GM13977 (cell line): ENCODE data around the gene ORM2.
"Not testable (repeated sequence)": the region's sequence is repeated elsewhere in the genome, so short reads cannot be mapped to it uniquely, and the experiment has no call there.

Source experiments
- DNase-seq: peaks from one replicate; pipeline ENCODE4 v3.0.0; 2012; ENCODE audit warnings: low spot score
- in situ Hi-C: fragments of 300-500 bp; cut with MboI; formaldehyde crosslinking; loops from one replicate; pipeline ENCODE4 v1.12.0; 2022; ENCODE audit warnings: low sequenced_read_pairs, low pct_unique_long_range_greater_than_20kb, mixed read lengths, inconsistent platforms; ENCODE audit not compliant: unreplicated experiment
- TF ChIP-seq, protein P1 (sequence below): IDR thresholded peaks from 2 replicates; pipeline ENCODE4 v1.5.1; 2012; ENCODE audit warnings: mild to moderate bottlenecking, control low read depth; ENCODE audit not compliant: insufficient read depth; ENCODE audit errors: extremely low read depth, missing control alignments

ORM2 gene

DNA sequence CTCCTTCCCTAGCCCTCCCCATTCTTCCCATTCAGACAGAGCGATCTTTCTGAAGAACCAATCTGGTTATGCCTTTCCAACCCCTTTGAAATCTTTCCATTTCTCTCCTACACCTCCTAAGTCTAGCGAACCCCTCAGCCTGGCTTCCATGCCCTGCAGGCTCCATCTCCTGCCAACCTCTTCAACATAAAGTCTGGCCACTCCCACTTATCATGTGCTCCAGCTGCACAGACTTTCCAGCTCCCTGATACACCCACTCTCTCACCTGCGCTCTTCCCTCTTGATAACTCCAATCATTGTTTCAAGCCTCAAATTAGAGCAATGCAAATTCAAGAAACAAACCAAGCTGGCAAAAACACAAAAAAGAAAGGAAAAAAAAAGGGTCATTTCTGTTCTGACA, 10.5 kb upstream of the ORM2 start:
- in situ Hi-C loops: no loop called here
- DNase-seq: no peak
- TF ChIP-seq, protein P1, sequence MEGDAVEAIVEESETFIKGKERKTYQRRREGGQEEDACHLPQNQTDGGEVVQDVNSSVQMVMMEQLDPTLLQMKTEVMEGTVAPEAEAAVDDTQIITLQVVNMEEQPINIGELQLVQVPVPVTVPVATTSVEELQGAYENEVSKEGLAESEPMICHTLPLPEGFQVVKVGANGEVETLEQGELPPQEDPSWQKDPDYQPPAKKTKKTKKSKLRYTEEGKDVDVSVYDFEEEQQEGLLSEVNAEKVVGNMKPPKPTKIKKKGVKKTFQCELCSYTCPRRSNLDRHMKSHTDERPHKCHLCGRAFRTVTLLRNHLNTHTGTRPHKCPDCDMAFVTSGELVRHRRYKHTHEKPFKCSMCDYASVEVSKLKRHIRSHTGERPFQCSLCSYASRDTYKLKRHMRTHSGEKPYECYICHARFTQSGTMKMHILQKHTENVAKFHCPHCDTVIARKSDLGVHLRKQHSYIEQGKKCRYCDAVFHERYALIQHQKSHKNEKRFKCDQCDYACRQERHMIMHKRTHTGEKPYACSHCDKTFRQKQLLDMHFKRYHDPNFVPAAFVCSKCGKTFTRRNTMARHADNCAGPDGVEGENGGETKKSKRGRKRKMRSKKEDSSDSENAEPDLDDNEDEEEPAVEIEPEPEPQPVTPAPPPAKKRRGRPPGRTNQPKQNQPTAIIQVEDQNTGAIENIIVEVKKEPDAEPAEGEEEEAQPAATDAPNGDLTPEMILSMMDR: no peak

DNA sequence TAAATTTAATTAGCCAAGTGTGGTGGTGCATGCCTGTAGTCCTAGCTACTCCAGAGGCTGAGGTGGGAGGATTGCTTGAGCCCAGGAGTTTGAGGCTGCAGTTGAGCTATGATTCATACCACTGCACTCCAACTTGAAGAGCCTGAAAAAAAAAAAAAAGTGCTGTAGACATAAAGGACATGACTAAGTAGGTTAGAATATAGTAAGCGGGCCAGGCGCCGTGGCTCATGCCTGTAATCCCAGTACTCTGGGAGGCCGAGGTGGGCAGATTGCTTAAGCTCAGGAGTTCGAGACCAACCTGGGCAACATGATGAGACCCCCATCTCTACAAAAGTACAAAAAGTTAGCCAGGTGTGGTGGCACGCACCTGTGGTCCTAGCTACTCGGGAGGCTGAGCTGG, 9.0 kb upstream of the ORM2 start:
- in situ Hi-C loops, DNase-seq: not testable (repeated sequence)

DNA sequence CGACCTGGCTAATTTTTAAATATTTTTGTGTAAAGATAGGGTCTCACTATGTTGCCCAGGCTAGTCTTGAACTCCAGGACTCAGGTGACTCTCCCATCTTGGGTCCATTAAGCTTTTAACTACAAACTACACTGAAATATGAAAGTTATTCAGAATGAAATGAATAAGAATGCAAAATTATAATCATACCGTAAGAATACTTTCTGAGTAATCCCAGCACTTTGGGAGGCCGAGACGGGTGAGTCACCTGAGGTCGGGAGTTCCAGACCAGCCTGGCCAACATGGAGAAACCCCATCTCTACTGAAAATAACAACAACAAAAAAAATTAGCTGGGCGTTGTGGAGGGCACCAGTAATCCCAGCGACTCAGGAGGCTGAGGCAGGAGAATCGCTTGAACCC, 7.9 kb upstream of the ORM2 start:
- in situ Hi-C loops: no loop called here
- TF ChIP-seq, protein P1: no peak
- no peak for DNase-seq

DNA sequence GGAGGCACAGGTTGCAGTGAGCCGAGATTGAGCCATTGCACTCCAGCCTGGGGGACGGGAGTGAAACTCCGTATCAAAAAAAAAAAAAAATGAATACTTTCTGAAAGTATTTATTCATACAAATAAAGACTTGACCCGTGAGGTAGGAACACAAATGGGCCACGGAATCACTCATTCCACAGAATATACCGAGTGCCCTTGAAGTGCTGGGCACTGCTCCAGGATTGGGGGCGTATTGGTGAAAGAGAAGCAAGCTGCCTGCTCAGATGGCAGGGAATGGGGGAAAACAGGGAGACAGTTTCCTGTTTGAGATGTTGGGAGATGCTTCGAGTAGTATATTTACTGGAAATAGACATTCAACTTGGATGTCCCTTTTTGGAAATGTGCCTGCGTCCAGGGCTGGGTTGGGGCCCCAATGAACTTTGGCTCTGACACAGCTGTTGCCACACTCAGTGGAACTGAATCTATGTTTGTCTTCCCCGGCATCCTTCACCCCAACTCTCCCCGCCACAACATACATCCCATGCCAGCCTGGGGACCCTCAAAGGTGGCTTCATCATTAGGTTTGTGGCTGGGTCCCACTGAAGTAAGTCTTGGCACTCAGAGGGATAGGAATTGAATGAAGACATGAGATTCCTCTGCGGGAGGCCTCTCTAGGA, 7.4 kb upstream of the ORM2 start:
- in situ Hi-C loops, DNase-seq: not testable (repeated sequence)

DNA sequence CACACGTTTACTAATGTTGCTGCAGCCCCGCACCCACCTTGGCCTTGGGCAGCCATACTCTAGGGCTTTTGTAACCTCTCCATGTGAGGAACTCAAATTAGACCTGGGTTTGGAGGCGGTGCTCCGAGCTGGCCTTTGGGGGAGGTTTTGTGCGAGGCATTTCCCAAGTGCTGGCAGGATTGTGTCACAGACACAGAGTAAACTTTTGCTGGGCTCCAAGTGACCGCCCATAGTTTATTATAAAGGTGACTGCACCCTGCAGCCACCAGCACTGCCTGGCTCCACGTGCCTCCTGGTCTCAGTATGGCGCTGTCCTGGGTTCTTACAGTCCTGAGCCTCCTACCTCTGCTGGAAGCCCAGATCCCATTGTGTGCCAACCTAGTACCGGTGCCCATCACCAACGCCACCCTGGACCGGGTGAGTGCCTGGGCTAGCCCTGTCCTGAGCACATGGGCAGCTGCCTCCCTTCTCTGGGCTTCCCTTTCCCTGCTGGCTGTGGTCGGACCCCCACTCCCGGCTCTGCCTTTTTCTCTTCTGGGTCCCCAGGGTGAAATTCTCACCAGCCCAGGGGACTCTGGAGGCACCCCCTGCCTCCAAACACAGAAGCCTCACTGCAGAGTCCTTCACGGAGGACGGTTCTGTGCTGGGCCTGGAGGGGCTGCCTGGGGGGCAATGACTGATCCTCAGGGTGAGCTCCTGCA, 6.7 kb upstream of the ORM2 start, which contains the start of gene ORM1:
TSS of gene ORM1 (plus strand) at position 268 of the 701 bp plus-strand sequence. CDS start at position 304, 36 bp downstream.
- DNase-seq, in situ Hi-C loops: not testable (repeated sequence)

DNA sequence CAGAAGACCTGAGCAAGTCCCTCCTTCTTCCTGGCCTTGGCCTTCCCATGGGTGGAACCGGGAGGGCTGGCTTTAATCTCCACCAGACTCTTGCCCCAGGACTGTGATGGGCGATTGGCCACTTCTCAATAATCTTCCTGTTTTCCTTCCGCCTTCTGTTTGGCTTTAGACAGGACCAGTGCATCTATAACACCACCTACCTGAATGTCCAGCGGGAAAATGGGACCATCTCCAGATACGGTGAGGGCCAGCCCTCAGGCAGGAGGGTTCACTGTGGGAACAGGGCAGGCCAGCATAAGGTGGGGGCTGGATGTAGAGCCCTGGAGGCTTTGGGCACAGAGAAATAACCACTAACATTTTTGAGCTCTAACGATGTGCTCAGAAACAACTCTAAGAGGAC, 5.8 kb upstream of the ORM2 start:
- DNase-seq, in situ Hi-C loops: not testable (repeated sequence)

DNA sequence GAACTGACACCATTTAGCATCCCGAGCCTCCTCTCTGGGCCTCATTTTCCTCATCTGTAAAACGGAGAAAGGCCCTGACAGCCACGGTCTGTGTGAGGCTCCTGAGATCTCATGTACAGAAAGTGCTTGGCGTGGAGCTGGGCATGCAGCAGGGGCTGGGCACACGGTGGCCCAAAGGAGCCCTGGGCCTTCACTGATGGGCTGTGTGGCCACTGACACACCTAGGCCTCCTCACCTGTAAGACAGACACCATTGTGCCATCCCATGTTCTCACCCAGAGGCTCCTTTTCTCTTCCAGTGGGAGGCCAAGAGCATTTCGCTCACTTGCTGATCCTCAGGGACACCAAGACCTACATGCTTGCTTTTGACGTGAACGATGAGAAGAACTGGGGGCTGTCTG, 5.2 kb upstream of the ORM2 start:
- in situ Hi-C loops: no loop called here
- TF ChIP-seq, protein P1: no peak

DNA sequence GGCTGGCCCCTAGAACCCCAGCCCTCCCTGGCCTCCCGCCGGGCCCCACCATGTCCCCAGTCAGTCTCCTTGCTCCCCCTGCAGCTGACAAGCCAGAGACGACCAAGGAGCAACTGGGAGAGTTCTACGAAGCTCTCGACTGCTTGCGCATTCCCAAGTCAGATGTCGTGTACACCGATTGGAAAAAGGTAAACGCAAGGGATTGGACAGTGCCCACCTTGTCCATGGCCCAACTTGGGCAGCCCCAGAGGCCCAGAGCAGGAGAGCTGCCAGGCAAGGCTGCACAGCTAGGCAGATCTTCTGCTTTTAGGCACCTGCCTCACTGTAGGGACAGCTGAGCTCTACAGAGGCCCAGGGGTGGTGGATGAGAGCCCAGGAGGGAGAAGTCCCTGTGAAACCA, 4.7 kb upstream of the ORM2 start:
- in situ Hi-C loops, DNase-seq: not testable (repeated sequence)

More for the DNA sequence above, 5.2 kb upstream of the ORM2 start:
- no peak for DNase-seq

DNA sequence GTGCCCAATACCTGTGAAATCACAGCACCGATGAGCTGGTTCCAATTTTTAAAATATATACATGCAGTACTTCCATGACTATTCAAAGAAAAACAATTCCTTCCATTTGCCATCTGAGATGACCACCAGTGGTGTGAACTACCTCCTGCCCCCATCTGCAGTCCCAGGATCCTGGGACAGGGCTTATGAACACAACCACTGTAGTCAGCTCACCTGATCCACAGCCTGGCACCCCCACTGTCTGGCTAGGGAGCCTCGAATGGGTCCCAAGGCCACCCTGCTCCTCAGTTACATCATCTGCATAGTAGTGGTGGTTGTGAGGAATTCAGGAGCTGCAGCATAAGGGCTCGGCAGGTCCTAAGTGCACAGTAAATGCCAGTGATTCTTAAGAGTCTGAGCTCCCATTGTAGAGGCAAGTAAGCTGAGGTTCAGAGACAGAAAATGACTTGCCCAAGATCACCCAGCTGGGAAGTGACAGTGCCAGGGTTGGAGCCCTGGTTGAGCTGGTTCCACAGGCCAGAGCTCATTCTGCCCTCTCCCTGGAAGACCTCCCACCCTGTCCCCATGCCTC, 3.9 kb upstream of the ORM2 start:
- in situ Hi-C loops, DNase-seq: not testable (repeated sequence)

DNA sequence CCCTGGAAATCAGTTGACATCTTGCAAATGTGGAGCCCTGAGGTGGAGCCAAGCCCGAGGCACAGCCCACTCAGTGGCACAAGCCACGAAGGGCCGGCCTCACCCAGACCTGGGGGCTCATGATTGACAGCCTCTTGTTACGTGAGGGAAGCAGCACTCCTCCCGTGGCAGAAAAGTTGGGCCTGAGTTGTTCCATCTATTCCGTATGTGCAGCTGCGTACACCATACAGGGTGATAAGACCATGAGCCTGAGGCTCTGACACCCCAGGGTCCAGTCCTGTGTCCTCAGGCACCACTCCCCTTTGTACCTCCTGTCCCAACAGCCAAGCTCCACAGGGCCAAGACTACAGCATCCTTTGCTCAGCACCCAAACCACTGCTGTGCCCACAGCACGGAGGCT, 1.9 kb upstream of the ORM2 start:
- TF ChIP-seq, protein P1: no peak
- in situ Hi-C loops: no loop called here
- no peak for DNase-seq

DNA sequence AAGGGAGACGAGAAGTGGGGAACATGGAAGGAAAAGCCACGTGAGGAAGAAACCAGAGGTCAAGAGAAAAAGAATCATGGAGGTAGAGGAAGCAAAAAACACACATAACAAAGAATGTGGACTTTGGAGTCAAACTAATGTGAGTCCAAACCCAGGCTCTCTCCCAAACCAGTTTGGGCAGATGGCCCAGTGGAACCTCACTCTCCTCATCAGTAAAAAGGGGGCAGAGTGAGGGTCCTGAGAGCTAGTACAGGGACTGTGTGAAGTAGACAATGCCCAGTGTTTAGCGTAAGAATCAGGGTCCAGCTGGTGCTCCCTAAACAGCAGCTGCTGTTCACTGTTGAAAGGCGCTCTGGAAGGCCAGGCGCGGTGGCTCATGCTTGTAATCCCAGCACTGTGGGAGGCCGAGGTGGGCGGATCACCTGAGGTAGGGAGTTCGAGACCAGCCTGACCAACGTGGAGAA, 1.3 kb upstream of the ORM2 start:
- DNase-seq, in situ Hi-C loops: not testable (repeated sequence)

DNA sequence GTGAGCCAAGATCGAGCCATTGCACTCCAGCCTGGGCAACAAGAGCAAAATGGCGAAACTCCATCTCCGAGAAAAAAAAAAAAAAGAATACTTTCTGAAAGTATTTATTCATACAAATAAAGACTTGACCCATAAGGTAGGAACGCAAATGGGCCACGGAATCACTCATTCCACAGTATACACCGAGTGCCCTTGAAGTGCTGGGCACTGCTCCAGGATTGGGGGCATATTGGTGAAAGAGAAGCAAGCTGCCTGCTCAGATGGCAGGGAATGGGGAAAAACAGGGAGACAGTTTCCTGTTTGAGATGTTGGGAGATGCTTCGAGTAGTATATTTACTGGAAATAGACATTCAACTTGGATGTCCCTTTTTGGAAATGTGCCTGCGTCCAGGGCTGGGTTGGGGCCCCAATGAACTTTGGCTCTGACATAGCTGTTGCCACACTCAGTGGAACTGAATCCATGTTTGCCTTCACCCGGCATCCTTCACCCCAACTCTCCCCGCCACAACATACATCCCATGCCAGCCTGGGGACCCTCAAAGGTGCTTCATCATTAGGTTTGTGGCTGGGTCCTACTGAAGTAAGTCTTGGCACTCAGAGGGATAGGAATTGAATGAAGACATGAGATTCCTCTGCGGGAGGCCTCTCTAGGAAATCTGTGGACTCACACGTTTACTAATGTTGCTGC, 588 bp upstream of the ORM2 start:
- in situ Hi-C loops, DNase-seq: not testable (repeated sequence)
